GM19463 (cell line): ENCODE data around the gene PTGER3.
"Not testable (repeated sequence)": the region's sequence is repeated elsewhere in the genome, so short reads cannot be mapped to it uniquely, and the experiment has no call there.

Source experiments
- ATAC-seq: cut with Tn5 transposase; IDR thresholded peaks from one replicate; pipeline ENCODE4 v1.9.1; 2021; ENCODE audit warnings: mild to moderate bottlenecking, moderate library complexity; ENCODE audit not compliant: unreplicated experiment

The PTGER3 gene

DNA sequence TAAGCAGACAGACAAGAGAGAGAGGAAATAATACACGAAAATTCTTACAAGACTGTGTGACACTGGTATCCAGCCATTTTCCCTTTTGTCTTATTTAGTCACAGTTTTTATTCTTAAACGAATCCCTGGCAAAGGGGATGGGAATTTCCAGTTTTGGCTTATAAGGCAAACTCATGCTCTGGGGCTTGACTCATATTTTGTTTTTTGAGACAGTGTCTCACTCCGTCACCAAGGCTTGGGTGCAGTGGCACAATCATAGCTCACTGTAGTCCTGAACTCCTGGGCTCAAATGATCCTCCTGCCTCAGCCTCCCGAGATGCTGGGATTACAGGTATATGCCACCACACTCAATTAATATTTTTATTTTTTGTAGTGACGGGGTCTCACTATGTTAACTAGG is 31.9 kb downstream of the PTGER3 start:
- ATAC-seq, result no peak

GRCh38 chr1:71014178-71014579 is 33.4 kb downstream of the PTGER3 start:
- ATAC-seq, result no peak

- ATAC-seq, result no peak
Observed at GRCh38 chr1:71002709-71003475, 44.7 kb downstream of the PTGER3 start.

DNA sequence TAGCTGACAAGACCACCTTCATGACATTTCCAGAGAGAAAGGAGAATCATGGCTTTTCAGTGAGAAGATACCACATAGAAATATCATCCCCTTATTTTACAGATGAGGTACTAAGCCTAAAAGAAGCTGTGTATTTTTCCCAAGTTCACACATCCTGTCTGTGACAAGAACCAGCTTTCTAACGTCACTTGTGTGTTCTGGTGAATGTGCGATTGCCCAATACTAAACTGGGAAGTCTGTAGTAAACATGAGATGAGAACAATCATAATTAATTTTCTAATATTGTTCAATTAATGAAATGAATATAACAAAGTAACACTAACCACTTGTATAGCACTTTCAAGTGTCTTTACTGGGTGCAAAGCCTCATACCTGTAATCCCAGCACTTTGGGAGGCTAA is 46.0 kb downstream of the PTGER3 start:
- ATAC-seq, result no peak

GRCh38 chr1:70997793-70998192 is 49.8 kb downstream of the PTGER3 start:
- no peak for ATAC-seq

GRCh38 chr1:70994753-70995268 is 52.8 kb downstream of the PTGER3 start:
- ATAC-seq, result no peak

GRCh38 chr1:70993798-70994197 is 53.8 kb downstream of the PTGER3 start:
- no peak for ATAC-seq

DNA sequence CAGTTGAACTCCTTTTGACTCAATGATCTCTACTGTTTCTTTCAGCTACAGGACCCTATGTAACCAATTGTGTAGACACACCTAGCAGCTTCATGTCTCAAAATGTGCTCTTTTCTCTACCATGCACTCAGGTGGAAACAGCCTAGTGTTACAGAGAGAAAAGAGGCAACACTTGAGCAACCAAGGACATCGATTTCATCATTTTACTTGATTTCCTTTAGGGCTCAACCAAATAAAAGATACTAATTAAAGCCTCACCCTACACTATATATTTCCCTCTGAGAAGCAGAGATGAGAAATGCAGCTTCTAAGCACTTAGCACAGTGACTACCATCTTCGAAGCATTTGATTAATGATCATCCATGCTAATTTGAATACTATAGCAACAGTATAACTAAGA is 55.1 kb downstream of the PTGER3 start:
- no peak for ATAC-seq

- ATAC-seq, result no peak
Observed at GRCh38 chr1:70990469-70991253, 57.0 kb downstream of the PTGER3 start.

DNA sequence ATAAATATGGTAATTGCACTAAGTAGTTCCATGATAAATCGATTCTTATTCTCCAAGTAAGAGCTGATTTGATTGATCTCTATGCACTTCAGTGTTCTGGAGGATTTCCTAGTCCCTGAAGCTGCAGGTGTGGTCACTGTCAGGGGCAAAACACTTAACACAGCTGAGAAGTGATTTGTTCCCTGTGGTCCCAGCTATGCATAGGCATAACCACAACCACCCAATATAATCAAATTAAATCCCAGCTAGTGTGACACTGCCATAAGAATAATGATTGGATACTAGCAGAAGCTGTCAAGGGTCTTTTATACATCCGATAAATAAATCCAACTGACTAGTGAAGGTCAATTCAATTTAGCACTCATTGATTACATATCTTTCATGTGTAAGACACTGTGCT is 60.1 kb downstream of the PTGER3 start:
- ATAC-seq, result no peak

- not testable (repeated sequence) for ATAC-seq
Observed at GRCh38 chr1:70985776-70986225, 61.8 kb downstream of the PTGER3 start.

DNA sequence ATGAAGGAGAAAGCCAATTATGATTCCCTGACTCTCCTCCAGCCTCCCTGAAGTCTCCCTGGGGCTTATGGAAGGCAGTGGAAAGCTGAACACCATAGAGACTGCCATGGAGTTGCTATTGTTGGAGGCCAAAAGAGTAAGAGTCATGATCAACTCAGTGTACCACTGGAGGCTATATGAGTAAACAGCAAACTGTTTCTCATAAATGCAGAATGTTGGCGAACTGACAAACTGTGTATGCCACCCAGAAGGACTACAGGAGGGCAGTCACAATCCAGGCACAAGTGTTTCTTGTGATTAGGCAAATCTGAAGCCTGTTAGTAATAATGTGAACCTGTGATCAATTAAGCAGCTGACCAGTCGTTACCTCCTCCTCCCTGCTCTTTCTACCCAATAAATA is 62.3 kb downstream of the PTGER3 start:
- not testable (repeated sequence) for ATAC-seq

- ATAC-seq, result no peak
Observed at GRCh38 chr1:70980361-70980760, 67.3 kb downstream of the PTGER3 start.

GRCh38 chr1:70979881-70980280 is 67.7 kb downstream of the PTGER3 start:
- ATAC-seq, result no peak

GRCh38 chr1:70979313-70979712 is 68.3 kb downstream of the PTGER3 start:
- no peak for ATAC-seq

GRCh38 chr1:70978623-70979022 is 69.0 kb downstream of the PTGER3 start:
- no peak for ATAC-seq

DNA sequence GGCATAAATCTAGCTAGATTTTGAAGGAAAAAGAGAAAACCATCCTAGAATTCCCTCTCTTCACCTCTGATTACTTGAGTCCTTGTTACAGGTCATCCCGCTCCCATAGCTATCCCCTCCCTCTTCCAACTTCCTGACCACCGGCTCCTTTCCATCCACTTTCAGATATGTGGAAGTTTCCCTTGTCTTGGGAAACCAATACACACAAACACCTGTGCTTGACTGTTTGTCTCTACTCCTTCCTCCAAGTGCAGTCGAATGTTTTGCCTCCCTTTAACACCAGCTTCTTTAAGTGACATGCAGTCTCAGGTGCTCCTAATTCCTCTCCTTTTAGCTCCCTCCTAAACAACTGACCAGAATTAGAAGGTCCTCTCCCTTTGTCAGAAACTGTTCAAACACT is 70.0 kb downstream of the PTGER3 start:
- ATAC-seq, result no peak

- no peak for ATAC-seq
Observed at GRCh38 chr1:70977041-70977440, 70.6 kb downstream of the PTGER3 start.

GRCh38 chr1:70973754-70974153 is 73.9 kb downstream of the PTGER3 start:
- no peak for ATAC-seq

- no peak for ATAC-seq
Observed at GRCh38 chr1:70970407-70970806, 77.2 kb downstream of the PTGER3 start.

DNA sequence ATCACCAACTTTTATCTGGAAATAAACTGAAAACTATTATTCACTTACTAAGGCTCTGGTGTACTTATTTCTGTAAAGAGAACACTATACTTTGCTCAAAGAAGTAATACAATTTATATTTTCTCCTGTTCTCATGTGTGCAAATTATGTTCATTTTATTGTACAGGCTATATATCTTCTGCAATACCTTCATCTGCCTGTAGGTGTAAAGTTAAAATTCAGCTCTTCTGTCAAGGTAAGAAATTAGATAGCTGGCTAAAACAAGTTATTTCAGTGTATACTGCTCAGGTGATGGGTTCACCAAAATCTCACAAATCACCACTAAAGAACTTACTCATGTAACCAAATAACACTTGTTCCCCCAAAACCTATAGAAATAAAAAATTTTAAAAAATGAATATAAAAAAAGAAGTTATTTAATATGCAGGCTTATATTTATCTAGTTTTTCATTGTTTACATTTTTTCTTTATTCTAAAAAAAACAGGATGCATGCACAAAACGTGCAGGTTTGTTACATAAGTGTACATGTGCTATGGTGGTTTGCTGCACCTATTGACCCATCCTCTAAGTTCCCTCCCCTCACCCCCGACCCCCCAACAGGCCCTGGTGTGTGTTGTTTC is 81.5 kb downstream of the PTGER3 start:
- no peak for ATAC-seq

DNA sequence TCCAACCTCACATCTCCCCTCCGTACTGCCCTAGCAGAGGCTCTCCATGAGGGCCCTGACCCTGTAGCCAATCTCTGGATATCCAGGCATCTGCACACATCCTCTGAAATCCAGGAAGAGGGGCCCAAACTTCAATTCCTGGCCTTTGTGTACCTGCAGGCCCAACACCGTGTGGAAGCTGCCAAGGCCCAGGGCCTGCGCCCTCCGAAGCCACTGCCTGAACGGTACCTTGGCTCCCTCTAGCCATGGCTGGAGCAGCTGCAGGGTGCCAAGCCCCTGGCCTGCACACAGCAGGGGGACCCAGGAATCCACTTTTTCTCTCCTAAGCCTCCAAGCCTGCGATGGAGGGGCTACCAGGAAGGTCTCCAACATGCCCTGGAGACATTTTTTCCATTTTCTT is 84.2 kb downstream of the PTGER3 start:
- no peak for ATAC-seq
